DOHH2 (cell line): ENCODE measurements around the gene CNGA4.

ENCODE experiments used
- H3F3A ChIP-seq: fragments of 200-600 bp; sonication (generic), shearing (Covaris generic); 2 replicates; pipeline ENCODE4 v1.6.0; 2016; ENCODE audit warnings: antibody characterized with exemption, mild to moderate bottlenecking; ENCODE audit not compliant: control insufficient read depth, insufficient read depth
- H3K27ac ChIP-seq: fragments of 200-600 bp; sonication (generic); 2 replicates; pipeline ENCODE4 v1.5.1; 2014; ENCODE audit warnings: low read depth, mild to moderate bottlenecking, low read length, moderate library complexity
- H3K27me3 ChIP-seq: fragments of 200-600 bp; sonication (generic); 2 replicates; pipeline ENCODE4 v1.6.1; 2014; ENCODE audit warnings: mild to moderate bottlenecking, low read length, mixed read lengths; ENCODE audit not compliant: control insufficient read depth
- H3K36me3 ChIP-seq: fragments of 200-600 bp; sonication (generic); 2 replicates; pipeline ENCODE4 v1.6.1; 2014; ENCODE audit warnings: mild to moderate bottlenecking, low read length, moderate library complexity, mixed read lengths; ENCODE audit not compliant: control insufficient read depth
- H3K4me1 ChIP-seq: fragments of 200-600 bp; sonication (generic); 2 replicates; pipeline ENCODE4 v1.6.1; 2014; ENCODE audit warnings: mild to moderate bottlenecking, low read length, mixed read lengths; ENCODE audit not compliant: control insufficient read depth
- H3K4me2 ChIP-seq: fragments of 200-600 bp; sonication (generic); 2 replicates; pipeline ENCODE4 v1.6.0; 2014; ENCODE audit warnings: mild to moderate bottlenecking, low read length, moderate library complexity
- H3K4me3 ChIP-seq: fragments of 200-600 bp; sonication (generic); 2 replicates; pipeline ENCODE4 v1.5.1; 2014; ENCODE audit warnings: mild to moderate bottlenecking, low read length, mixed read lengths
- H3K79me2 ChIP-seq: fragments of 200-600 bp; sonication (generic); 2 replicates; pipeline ENCODE4 v1.6.1; 2014; ENCODE audit warnings: mild to moderate bottlenecking, low read length, mixed read lengths; ENCODE audit not compliant: control insufficient read depth
- H3K9me2 ChIP-seq: fragments of 200-600 bp; sonication (generic); replicated peaks from 2 replicates; pipeline ENCODE4 v1.6.1; 2014; ENCODE audit warnings: mild to moderate bottlenecking, low read length, mixed read lengths; ENCODE audit not compliant: control insufficient read depth
- H3K9me3 ChIP-seq: fragments of 200-600 bp; sonication (generic); 2 replicates; pipeline ENCODE4 v1.6.1; 2014; ENCODE audit warnings: antibody characterized with exemption, low read length, mixed read lengths; ENCODE audit not compliant: control insufficient read depth, insufficient read depth
- H4K20me1 ChIP-seq: fragments of 200-600 bp; sonication (generic); 2 replicates; pipeline ENCODE4 v1.6.0; 2014; ENCODE audit warnings: low read depth, mild to moderate bottlenecking, antibody characterized with exemption, low read length, moderate library complexity; ENCODE audit not compliant: control insufficient read depth, insufficient read depth
- EZH2phosphoT487 ChIP-seq: fragments of 200-600 bp; sonication (generic); IDR thresholded peaks from 2 replicates; pipeline ENCODE4 v1.6.1; 2017; ENCODE audit warnings: borderline replicate concordance, mild to moderate bottlenecking, antibody characterized with exemption, low read length, moderate library complexity, mixed read lengths
- TF ChIP-seq, protein P1 (sequence below): fragments of 200-600 bp; sonication (generic); IDR thresholded peaks from one replicate; pipeline ENCODE4 v1.5.1; 2014; ENCODE audit warnings: antibody characterized with exemption, mild to moderate bottlenecking, low read depth, low read length; ENCODE audit not compliant: poor library complexity, severe bottlenecking

The CNGA4 gene

DNA sequence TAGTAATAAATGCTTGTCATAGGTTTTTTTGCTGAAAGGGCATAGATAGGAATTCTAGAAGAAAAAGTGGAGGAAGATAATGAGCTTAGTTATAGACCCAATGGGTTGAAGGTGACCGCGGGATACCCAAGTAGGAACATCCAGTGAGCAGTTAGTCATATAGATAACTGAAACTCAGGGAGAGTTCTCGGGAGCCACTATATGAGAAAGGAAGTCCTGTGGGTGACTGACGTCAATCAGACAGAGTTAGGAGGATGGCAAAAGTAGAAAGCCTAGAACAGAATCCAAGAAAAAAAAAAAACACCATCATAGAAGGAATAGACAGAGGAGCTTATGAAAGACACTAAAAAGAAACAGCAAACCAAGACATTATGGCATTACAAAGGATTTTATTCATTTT, 1.6 kb upstream of the CNGA4 start:
- no peak overlapping the region for H3K27ac ChIP-seq
- H3K9me3 ChIP-seq, result no peaks in the 10 kb centered on the region
- H3K4me3 ChIP-seq, result no peak overlapping the region
- H3K79me2 ChIP-seq, result peaks cover 21% of the 10 kb centered on the region
- no peaks in the 10 kb centered on the region for H3F3A ChIP-seq
- peaks cover 26% of the 10 kb centered on the region for H3K4me1 ChIP-seq
- TF ChIP-seq, protein P1, sequence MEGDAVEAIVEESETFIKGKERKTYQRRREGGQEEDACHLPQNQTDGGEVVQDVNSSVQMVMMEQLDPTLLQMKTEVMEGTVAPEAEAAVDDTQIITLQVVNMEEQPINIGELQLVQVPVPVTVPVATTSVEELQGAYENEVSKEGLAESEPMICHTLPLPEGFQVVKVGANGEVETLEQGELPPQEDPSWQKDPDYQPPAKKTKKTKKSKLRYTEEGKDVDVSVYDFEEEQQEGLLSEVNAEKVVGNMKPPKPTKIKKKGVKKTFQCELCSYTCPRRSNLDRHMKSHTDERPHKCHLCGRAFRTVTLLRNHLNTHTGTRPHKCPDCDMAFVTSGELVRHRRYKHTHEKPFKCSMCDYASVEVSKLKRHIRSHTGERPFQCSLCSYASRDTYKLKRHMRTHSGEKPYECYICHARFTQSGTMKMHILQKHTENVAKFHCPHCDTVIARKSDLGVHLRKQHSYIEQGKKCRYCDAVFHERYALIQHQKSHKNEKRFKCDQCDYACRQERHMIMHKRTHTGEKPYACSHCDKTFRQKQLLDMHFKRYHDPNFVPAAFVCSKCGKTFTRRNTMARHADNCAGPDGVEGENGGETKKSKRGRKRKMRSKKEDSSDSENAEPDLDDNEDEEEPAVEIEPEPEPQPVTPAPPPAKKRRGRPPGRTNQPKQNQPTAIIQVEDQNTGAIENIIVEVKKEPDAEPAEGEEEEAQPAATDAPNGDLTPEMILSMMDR, result no peak
- no peak for TF ChIP-seq EZH2phosphoT487
- no peak overlapping the region for H3K4me2 ChIP-seq
- H3K9me2 ChIP-seq, result no peaks in the 10 kb centered on the region
- H3K36me3 ChIP-seq, result no peaks in the 10 kb centered on the region
- no peaks in the 10 kb centered on the region for H3K27me3 ChIP-seq
- H4K20me1 ChIP-seq, result no peaks in the 10 kb centered on the region

DNA sequence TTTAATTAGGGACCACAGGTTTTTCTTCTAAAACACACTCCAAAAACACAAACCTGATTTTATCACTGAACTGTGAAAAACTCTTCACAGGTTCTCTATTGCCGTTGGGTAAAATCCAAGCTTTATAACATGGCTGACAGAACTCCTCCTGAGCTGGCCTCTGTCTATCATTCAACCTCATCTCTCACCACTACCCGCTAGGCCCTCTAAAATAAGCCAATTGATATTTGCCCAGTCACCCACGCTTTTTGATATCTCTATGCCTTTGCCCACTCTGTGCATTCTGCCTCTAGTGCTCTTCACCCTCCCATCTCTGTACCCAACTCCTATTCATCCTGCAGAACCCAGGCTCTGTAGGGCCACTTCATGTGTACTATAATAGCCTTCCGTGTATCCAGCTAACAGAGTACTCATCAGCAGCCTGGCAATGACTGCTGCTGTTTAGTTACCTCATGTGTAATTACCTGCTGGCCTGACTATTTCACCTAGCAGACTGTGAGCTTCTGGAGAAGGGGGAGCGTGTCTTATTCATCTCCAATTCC, 1.1 kb upstream of the CNGA4 start:
- peaks cover 16% of the 10 kb centered on the region for H3K79me2 ChIP-seq
- no peaks in the 10 kb centered on the region for H3K9me3 ChIP-seq
- H3K27me3 ChIP-seq, result no peaks in the 10 kb centered on the region
- H3K4me1 ChIP-seq, result peaks cover 25% of the 10 kb centered on the region
- no peaks in the 10 kb centered on the region for H3F3A ChIP-seq
- no peak overlapping the region for H3K4me2 ChIP-seq
- H3K4me3 ChIP-seq, result no peak overlapping the region
- no peaks in the 10 kb centered on the region for H4K20me1 ChIP-seq
- no peak for TF ChIP-seq EZH2phosphoT487
- TF ChIP-seq, protein P1, result no peak
- H3K9me2 ChIP-seq, result no peaks in the 10 kb centered on the region
- no peaks in the 10 kb centered on the region for H3K36me3 ChIP-seq
- no peak overlapping the region for H3K27ac ChIP-seq

DNA sequence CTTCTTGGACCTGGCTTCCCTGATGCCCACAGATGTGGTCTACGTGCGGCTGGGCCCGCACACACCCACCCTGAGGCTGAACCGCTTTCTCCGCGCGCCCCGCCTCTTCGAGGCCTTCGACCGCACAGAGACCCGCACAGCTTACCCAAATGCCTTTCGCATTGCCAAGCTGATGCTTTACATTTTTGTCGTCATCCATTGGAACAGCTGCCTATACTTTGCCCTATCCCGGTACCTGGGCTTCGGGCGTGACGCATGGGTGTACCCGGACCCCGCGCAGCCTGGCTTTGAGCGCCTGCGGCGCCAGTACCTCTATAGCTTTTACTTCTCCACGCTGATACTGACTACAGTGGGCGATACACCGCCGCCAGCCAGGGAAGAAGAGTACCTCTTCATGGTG, 1.2 kb downstream of the CNGA4 start:
- no peaks in the 10 kb centered on the region for H3K27me3 ChIP-seq
- H3K9me3 ChIP-seq, result no peaks in the 10 kb centered on the region
- H3K27ac ChIP-seq, result no peak overlapping the region
- H3F3A ChIP-seq, result no peaks in the 10 kb centered on the region
- no peak overlapping the region for H3K4me3 ChIP-seq
- no peaks in the 10 kb centered on the region for H3K79me2 ChIP-seq
- H3K36me3 ChIP-seq, result no peaks in the 10 kb centered on the region
- TF ChIP-seq EZH2phosphoT487, result no peak
- TF ChIP-seq, protein P1, result no peak
- no peaks in the 10 kb centered on the region for H3K9me2 ChIP-seq
- peaks cover 14% of the 10 kb centered on the region for H3K4me1 ChIP-seq
- H4K20me1 ChIP-seq, result no peaks in the 10 kb centered on the region
- H3K4me2 ChIP-seq, result no peak overlapping the region
